Activated CD8-positive, alpha-beta memory T cell treated with anti-CD3 and anti-CD28 coated beads, Interleukin-2, amount 50 U/mL, for 1 hour (primary cell): ENCODE measurements around the gene MED19.
A peak's percentile ranks its signal among the peaks of the same experiment; 100 is the strongest.
"Not testable (repeated sequence)": the region's sequence is repeated elsewhere in the genome, so short reads cannot be mapped to it uniquely, and the experiment has no call there.

ENCODE experiments used
- DNase-seq: peaks from one replicate; pipeline ENCODE4 v3.0.0-alpha.2; 2020; ENCODE audit errors: extremely low read depth

MED19 gene, protein sequence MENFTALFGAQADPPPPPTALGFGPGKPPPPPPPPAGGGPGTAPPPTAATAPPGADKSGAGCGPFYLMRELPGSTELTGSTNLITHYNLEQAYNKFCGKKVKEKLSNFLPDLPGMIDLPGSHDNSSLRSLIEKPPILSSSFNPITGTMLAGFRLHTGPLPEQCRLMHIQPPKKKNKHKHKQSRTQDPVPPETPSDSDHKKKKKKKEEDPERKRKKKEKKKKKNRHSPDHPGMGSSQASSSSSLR

GRCh38 chr11:57711414-57712255, at the start of gene MED19:
Gene MED19 (minus strand): TSS chr11:57712215. CDS start chr11:57712179, 36 bp downstream.
- DNase-seq: peak; percentile 45

GRCh38 chr11:57758174-57758573, 46.2 kb upstream of the MED19 start:
- DNase-seq: no peak

DNA sequence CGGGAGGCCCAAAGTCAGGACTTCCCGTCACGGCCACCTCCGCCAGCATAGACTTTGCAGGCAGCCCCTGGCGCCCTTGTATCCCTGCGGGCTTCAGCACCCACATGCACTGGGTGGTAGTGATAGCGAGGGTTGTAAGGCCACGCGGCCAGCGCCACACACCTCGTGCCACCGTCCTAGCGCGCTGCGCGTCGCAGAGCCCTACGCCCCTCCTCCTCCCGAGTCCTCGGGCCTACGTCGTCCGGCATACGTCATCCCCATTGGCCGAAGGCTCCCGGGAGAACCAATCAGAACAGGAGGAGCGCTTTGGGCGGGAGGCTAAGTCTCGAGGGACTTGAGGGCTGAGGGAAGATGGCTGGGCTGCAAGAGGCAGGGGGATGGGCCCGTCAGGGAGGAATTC, 40.9 kb upstream of the MED19 start:
- no peak for DNase-seq

DNA sequence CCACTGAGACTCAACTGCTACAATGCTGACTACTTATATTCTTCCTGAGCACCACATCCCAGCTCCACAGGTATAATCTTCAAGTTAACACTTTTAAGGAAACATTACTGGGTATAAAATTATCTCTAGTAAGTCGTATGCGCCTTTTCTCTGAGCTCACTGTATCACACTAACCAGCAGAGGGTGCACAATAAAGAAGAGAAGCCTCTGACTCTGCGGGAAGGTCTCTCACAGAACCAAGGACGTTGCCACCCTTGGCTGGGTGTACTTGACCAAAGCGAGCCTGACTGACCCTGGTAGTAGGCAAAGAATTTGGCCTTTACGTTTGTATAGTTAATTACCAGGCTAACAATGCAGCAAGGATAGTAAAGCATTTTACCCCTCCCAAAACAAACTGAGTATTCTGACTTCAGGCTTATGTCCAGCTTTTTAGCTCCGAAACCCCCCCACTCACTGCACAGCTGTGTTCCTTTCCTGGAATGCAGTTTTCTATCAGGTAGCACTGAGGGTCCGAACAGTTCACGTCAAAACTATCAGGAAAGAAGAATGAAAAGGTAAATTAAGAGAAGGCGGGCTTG, 39.8 kb upstream of the MED19 start, which contains the start of gene BTBD18:
BTBD18 (minus strand) TSS at position 144 of the 578 bp plus-strand sequence. CDS start 631 bp downstream, outside the sequence.
- no peak for DNase-seq

DNA sequence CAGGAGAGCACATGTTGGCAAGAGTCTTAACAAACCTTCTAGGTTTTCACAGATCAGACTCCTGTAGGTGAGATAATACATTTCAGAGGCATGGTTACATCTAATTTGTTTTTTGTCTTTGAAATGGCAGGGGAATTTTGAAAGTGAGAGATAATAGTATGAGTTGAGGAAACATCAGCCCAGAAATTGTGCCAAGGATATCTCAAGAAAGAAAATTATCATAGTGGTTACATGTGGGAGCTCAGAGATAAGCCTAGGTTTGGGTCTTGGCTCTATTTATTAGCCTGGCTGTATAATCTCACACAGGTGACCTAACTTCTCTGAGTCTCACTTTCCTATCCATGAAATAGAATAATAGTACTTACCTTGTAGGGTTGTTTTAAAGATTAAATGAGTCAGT, 39.2 kb upstream of the MED19 start:
- DNase-seq: no peak

DNA sequence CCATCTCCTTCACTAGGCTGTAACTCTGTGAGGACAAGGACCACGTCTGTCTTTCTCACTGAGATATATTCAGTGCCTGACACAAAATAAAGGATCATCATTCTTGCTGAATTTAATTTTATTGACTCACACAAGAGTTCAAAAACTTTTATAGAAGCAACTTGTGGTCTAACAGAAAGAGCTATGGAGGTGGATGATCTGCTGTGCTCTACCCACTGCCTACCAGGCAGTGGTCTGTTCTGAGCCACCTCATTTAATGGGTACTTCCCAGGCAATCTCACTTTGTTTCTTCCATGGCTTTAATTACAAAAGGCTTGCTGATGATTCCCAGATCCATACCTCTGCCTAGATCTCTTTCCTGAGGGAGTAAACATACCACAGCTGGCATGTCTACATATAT, 34.9 kb upstream of the MED19 start:
- no peak for DNase-seq

DNA sequence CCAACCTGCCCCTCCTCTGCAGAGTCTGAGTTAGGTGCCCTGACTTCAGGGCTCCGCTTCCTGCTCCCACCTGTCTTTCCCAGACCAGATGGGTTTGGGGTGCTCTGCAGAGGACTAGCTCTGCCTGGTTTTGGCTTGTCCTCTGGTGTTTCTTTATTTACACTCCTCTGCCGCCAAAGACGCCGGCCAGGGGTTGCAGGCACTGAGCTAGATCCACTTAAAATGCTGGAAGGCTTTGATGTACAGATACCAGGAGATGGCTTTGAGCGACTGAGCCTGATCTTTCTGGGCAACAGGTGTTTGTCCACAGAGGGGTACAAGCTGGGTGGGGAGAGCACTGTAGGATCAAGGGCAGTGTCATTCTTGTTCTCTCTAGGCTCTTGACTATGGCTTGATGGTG, 33.2 kb upstream of the MED19 start:
- DNase-seq: no peak

- no peak for DNase-seq
These were observed 32.3 kb upstream of the MED19 start for GRCh38 chr11:57744357-57744756.

GRCh38 chr11:57742087-57742452, 30.1 kb upstream of the MED19 start:
- no peak for DNase-seq

DNA sequence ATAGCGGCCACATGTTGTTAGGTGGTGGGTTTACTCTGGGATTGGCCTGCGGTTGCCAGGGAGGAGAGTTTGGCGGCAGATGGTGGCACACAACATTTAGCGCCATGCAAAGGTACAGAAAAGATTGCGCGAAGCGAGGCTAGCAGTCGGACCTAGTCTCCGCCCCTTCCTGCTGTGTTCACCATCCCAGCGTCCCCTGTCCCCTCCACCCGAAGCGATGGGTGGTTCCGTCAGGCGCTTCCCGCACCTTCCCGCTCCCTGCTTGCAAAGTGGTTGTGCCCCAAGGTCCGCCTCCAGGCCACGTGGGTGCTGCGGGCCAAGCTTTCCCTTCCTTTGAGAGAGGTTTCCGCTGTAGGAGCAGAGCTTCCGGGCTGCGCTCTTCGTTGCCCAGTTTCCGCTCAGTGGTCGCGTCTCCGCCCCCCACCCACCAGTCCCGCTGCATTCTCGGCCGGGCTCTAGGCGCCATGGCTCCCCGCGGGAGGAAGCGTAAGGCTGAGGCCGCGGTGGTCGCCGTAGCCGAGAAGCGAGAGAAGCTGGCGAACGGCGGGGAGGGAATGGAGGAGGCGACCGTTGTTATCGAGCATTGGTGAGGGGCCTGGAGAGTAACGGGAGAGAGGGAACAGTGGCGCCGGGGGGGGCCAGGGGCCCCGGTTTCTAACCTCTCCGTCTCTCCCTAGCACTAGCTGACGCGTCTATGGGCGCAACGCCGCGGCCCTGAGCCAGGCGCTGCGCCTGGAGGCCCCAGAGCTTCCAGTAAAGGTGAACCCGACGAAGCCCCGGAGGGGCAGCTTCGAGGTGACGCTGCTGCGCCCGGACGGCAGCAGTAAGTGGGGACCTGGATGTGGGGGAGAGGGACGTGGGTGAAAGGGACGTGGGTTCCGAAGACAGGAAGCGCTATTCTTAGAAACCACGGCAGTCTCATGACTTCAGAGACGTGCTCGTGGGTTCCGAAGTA, 29.4 kb upstream of the MED19 start, which contains the start of gene SELENOH:
SELENOH (plus strand) TSS at position 360 of the 955 bp plus-strand sequence; CDS start at position 465, 105 bp downstream.
- DNase-seq: peak; percentile 87

DNA sequence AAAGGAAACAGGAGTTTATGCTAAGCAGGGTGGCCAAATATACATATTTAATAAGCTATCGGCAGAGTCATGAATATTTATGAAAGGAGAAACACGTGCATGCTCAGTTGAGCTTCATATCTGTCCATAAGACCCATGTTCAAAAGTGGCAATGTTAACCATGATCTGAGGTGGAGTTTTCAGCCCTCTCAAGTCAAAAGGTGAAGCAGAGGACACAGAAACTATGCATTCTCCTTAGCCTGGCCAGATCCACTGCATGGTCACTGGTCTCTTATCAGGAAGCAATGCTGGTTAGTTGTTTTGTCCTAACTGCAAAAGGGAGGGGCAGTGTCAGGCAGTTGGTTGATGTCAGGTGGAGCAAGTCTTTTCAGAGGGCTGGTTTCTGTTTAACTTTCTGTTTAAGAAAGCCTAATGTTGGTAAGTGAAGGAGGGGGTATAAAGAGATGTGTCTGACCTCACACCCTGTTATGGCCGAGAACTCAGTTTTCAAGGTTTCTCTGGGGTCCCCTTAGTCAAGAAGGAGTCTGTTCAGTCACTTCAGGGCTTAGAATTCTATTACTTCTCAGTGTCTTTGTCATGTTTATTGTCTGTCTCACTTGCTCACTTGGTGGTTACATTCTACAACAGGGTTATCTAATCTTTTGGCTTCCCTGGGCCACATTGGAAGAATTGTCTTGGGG, 23.7 kb upstream of the MED19 start:
- DNase-seq: no peak

DNA sequence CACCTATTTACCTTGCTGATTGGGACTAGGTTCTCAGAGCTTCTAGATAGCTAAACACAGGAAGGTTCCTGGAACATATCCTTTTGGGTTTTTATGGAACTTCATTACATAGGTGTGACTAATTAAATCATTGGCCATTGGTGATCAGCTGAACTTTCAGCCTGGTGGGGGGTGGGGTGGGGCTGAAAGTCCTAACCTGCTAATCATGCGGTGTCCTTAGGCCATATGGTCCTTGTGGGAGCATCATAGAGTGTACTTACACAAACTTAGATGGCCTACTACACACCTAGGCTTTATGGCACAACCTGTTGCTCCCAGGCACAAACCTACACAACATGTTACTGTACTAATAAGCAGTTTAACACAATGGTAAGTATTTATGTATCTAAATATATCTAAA, 20.6 kb upstream of the MED19 start:
- no peak for DNase-seq

DNA sequence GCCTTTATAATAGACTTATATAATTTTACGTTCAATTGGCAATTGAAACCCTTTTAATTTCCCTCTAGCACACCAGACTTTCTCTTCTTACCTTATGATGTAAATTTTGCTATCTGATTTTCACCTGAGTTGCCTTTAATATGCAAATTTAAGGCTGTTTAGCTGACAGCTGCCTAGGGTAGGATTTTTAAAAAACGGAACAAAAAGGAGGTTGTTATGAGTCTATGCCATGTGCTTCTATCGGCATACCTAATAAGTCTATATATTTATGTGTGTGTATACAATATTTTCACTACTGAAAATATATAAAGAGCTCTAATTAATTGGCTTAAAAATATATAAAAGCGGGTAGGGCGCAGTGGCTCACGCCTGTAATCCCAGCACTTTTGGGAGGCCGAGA, 17.5 kb upstream of the MED19 start:
- DNase-seq: no peak

DNA sequence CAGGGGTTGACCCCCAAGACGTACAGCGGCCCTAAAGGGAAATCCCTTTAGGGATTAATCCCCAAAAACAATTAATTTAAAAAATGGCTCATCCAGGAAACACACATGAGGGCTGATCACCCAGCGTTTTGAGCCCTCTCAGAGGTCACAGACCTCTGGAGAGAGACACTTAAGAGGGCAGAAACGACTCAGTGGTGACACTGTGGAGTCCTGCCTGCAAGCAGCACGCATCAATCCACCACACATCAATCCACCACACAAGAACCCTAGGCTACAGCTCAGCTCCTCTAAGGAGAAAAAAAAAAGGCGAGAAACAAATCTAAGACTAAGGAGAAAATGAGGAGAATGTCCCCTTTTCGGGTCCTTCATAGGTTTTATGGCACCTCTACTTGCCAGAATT, 16.8 kb upstream of the MED19 start:
- no peak for DNase-seq

DNA sequence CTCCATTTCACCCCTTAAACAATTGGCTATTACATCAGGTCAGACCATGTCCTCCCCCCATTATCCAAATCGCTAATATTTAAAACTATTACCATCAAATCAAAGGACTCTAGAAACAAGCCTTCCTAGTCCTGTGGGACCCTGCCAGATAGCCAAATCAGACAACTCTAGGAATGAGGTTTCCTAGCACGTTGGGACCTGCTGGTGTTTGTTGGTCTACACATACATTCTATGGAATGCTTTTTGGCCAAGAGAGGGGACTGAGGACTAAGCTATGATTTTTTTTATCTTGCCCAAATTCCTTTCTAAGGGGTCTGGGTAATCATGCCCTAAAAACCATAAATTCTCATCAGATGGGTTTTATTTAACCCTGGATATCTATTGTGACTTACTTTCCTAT, 15.2 kb upstream of the MED19 start:
- DNase-seq: no peak

- DNase-seq: not testable (repeated sequence)
These were observed 4.7 kb upstream of the MED19 start for GRCh38 chr11:57716726-57717125.

- no peak for DNase-seq
These were observed 1.8 kb upstream of the MED19 start for GRCh38 chr11:57713835-57714234.

DNA sequence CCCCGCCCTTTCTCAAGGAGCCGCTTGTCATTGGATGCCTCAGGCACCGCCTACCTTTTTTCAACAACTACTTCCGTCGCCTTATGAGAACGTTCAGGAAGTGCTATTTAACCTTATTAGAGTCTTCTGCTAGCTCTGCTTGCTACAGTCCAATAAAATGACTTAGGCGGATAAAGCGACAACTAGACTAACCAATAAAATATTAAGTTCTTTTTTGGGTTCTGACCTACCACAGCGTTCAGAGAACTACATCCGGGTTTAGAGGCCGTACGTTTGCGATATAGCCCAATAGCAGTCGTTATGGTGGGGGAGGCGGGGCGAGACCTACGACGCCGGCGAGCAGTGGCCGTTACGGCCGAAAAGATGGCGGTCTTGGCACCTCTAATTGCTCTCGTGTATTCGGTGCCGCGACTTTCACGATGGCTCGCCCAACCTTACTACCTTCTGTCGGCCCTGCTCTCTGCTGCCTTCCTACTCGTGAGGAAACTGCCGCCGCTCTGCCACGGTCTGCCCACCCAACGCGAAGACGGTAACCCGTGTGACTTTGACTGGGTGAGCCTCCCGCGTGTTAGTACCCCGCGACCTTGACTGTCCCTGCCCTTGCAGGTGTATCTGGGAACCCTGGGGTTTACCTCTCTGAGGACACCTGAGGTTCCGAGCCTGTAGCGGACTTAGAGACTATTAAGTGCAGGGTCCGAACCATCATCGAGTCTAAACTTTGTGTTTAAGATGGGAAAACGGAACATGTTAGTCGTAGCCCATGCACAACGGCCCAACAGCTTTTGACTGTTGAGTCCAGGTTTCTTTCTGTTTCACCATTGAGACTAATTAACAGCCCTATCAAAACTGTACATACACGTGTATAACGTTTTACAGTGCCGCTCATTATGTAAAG, 488 bp upstream of the MED19 start, which contains the start of gene TMX2:
TMX2 (plus strand) TSS at position 338 of the 895 bp plus-strand sequence; CDS start at position 364, 26 bp downstream.
- peak; percentile 79 for DNase-seq

GRCh38 chr11:57709802-57710367, 2.1 kb downstream of the MED19 start:
- no peak for DNase-seq
